Measurements from ENCODE around the gene PISD.
A peak's percentile ranks its signal among the peaks of the same experiment; 100 is the strongest.

Gene PISD

GRCh38 chr22:31652911-31653684 is 8.9 kb downstream of the PISD start:
- DNase-seq (ENCODE audit: low read depth in 2 of 2): no peak

- DNase-seq (ENCODE audit: low read depth in 2 of 2): no peak
Observed at GRCh38 chr22:31652088-31652487, 9.9 kb downstream of the PISD start.

- no peak for DNase-seq (ENCODE audit: low read depth in 2 of 2)
Observed at GRCh38 chr22:31651664-31652063, 10.4 kb downstream of the PISD start.

DNA sequence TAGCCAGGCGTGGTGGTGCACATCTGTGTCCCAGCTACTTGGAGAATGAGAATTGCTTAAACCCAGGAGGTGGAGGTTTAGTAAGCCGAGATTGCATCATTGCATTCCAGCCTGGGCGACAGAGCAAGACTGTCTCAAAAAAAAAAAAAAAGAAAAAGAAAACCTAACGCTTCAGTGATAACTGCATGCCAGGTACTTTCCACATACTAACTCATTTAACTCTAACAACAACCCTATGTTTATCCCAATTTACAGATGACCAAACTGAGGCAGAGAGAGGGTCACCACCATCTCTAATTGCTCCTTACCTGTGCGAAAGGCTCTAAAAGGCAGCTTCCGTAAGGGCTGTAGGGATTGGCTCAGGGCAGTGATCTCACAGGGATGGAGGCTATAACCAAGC is 11.6 kb downstream of the PISD start:
- peak; percentile 71 to 72 for DNase-seq (ENCODE audit: low read depth in 2 of 2)

DNA sequence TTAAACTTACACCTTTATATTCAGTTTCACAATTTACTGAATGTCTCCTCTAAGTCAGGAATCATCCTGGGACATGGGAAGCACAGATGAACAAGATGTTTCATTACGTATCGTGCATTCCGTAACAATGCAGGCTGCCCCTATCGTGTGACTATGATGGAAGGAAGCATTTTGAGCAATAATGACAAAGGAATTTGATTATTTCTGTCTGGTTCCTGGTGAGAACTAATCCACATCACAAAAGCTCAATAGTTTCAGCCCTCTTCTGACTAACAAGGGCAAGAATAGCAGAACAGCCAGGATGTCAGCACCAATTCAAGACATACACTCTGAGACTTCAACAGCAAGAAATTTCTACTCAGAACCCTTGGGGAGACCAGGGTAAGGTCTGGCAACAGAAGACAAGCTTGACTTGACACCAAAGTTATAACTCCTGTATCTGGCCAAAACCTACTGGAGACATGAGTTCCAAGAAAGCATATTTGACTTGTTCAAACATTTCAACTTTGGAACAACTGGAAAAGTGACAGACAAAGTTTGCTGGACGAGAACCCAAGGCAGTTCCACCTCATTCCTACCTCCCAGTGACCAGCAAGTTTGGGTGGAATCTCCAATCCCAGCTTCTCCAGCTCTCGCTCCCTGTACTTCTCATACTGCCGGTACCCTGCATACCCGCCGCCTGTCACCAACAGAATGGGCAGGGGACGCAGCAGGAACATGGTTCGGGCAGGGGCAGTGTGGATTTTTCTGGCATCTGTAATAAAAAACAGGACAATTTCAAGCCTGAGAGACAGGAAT is 14.3 kb downstream of the PISD start:
- peak; percentile 38 to 44 for DNase-seq (ENCODE audit: low read depth in 2 of 2)

GRCh38 chr22:31647066-31647465 is 14.9 kb downstream of the PISD start:
- no peak for DNase-seq (ENCODE audit: low read depth in 2 of 2)

- DNase-seq (ENCODE audit: low read depth in 2 of 2): peak; percentile 70 to 72
Observed at GRCh38 chr22:31646186-31647019, 15.6 kb downstream of the PISD start.

DNA sequence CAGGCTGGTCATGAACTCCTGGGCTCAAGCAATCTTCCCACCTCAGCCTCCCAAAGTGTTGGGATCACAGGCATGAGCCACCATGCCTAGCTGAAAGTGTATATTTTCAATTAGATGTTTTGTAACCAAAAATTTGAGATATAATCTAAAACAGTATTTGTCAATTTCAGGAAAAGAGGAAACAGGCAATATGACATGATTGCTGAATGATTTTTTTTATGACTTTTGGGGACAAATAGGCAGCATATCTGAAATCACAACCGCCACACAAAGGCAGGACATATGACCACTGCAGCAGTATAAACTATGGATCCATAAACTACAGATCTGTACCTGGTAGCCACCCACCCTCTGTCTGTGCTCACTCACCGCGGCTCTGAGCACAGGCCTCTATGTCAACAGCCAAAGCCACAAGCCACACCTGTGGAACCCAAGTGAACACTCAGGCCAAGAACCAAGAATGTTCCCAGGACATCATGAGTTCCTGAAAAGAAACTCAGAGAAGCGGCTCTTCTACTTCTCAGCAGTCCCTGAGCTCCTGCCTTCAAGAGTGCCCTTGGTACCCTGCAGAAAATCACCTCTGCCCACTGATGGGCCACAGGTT is 22.5 kb downstream of the PISD start:
- no peak for DNase-seq (ENCODE audit: low read depth in 2 of 2)

DNA sequence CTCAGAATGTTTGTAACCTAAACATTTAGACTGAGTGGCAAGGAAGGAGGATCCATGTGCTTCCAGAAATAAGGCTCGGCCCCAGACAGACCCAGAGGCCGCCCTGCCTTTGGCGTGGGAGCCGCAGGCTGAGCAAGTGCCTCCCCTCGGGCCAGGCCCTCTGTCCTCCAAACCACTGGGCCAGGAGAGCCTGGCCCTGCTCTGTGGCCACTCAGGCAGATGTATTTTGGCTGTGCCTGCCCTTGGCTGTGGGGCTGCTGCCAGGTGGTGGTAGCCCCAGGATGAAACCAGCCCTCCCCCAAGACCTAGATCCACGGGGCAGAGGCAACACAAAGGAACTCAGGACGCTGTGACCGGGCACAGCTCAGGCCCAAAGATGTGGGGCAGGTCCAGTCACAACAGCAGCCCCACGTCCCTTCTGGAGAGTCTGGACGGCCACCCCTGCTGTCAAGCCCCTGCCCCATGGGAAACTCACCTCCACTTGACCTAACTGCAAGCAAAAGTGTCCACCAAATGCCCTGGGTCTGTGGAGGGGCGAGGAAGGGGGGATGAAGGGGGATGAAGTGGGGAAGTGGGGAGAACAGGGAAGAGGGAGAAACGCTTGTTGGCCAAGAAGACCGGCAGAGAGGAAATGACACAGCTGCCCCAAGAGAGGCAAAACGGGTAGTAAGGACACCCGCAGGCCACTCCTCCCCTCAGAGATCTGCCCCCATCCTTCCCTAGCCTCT is 24.0 kb downstream of the PISD start:
- no peak for DNase-seq (ENCODE audit: low read depth in 2 of 2)

DNA sequence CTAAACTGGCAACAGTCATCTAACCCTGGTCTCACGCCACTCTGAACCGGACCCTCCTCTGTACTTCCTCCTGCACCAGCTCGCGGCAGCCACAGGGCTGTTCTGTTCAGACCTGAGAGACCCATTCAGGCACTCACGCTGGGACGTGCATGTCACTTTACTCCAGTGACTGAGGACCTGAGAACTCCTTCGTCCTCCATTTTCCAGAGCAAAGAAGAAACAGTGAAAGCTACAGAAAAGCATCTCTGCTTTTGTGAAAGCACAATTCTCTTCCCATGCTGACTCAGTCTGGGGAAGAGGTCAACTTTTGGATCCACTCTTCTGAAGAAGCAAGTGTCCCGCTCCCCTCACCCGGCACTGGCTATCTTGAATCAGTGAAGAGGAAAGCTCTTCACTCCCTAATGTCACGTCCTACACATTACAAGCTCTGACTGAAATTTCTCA is 24.5 kb downstream of the PISD start:
- no peak for DNase-seq (ENCODE audit: low read depth in 2 of 2)

DNA sequence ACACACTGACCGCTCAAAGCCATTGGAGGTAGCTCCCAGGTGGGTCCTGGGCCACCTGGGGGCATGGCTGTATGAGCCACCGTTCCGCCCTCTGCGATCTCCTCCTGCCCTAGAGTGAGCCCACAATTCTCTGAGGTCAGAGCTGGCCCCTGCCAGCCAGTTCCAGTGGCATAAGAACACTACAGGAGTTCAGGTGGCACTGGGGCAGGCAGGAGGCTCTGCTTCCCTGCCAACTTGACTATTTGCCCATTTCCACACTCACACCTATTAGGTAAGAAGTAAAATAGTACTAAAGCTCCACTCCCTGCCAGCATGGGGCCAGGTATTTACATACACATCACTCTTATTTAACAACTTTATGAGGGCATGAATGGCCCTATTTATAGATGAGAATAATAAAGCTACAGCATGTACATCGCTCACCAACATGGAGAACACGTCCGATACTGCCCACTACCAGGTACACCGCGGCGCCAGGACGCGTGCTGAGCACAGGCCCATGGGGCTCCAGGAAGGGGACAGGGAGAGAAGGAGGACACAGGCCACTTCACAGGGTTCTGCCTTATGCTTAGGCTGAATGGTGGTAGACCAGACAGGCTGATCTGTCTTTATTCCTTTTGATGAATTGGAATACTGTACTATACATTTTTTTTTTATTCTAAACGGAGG is 26.2 kb downstream of the PISD start:
- no peak for DNase-seq (ENCODE audit: low read depth in 2 of 2)

- DNase-seq (ENCODE audit: low read depth in 2 of 2): no peak
Observed at GRCh38 chr22:31631436-31631835, 30.6 kb downstream of the PISD start.

DNA sequence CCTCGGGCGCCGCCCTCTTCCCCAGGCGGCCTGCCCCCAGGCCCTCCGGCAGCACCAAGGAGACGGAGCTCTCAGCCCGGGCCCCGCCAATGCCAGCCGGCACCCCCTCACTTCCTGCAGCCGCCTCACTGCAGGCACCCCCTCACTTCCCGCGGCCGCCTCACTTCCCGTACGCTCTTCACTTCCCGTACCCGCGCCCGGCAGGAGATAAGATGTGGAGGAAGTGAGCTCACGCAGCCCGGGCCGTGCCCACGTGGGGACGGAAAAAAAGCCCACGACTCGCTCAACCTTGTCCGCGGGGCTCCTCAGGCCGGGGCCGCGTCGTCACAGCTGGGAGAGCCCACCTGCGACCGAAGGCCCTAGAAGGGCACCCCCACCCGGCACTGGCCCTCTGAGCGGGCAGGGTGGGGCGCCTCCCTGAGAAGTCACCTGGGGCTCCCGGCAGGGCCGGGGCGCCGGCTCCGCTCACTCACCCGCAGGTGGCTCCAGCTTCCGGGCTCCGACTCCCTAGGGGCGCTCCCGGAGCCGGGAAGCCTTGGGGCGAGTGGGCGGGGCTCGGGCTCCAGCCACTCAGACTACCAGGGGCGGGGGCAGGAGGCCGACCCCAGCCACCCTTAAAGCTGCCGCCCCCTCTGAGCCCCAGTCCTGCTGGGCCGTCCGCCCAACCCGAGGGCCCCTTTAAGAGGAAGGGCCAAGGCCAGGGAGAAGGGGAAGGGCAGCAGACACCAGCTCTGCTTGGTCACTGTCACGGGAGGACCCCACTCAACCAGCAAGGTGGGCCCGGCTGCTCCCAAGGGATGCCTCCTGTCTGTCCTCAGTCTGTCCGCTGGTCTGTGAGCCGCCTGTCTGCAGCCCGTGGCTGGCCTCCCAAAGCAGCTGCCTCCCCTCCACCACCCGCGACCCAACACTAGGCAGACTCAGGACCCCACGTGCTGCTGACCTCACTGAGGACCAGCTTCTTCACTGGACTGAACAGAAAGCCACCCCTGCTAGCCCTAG is 31.4 kb downstream of the PISD start:
- DNase-seq (ENCODE audit: low read depth in 2 of 2): peak; percentile 37 to 44

- no peak for DNase-seq (ENCODE audit: low read depth in 2 of 2)
Observed at GRCh38 chr22:31629741-31630184, 32.3 kb downstream of the PISD start.

DNA sequence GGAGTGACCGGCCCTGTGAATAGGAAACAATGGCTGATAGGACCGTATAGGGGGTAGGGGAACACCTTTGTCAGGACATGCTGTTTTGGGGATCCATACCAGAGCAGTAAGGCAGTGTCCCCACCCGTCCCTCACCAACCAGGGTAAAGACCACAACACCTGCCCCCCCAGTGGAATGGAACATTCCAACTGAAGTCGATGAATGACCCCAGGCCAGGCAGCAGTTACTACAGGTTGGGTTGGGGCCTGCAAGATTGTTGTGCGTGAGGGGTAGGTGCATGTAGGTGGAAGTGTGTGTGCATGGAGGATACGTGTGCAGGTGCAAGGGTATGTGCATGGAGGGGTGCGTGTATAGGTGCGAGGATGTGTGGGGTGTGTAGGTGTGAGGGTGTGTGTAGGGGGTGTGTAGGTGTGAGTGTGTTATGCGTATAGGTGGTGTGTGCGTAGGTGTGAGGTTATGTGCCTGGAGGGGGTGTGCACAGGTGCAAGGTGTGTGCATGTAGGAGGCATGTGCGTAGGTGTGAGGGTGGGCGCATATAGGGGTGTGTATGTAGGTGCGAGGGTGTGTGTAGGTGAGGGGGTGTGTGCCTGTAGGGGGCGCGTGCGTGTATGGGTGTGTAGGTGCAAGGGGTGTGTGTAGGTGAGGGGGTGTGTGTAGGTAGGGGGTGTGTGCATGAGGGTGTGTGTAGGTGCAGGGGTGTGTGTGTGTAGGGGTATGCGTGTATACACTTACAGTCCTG is 32.9 kb downstream of the PISD start:
- no peak for DNase-seq (ENCODE audit: low read depth in 2 of 2)

GRCh38 chr22:31628362-31628761 is 33.7 kb downstream of the PISD start:
- DNase-seq (ENCODE audit: low read depth in 2 of 2): no peak

- DNase-seq (ENCODE audit: low read depth in 2 of 2): no peak
Observed at GRCh38 chr22:31627223-31627731, 34.7 kb downstream of the PISD start.

GRCh38 chr22:31626427-31627150 is 35.4 kb downstream of the PISD start:
- no peak for DNase-seq (ENCODE audit: low read depth in 2 of 2)
